ENCODE data around the gene TRPC4AP.
"Not testable (repeated sequence)": the region's sequence is repeated elsewhere in the genome, so short reads cannot be mapped to it uniquely, and the experiment has no call there.

The TRPC4AP gene

GRCh38 chr20:35104685-35105295, 12.2 kb upstream of the TRPC4AP start:
- in situ Hi-C loops (cut with MboI; ENCODE audit: low sequenced_read_pairs) = no loop called here

DNA sequence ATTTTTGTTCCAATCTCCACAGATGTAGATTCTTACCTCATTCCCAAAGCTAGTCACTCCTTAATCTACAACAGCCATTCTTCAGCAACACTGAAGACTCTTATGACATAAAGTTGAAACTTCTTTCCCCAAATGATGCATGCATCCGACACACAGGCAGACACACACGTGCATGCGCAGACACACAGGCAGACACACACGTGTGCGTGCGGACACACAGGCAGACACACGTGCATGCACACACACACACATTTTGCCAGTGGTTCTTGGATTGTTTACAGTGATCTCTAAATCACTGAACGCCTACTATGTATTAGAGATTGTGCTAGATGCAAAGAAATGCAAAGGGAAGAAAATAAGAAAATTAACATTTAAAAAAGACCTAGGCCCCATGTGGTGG, 9.0 kb upstream of the TRPC4AP start:
- in situ Hi-C loops (cut with MboI; ENCODE audit: low sequenced_read_pairs) = no loop called here

DNA sequence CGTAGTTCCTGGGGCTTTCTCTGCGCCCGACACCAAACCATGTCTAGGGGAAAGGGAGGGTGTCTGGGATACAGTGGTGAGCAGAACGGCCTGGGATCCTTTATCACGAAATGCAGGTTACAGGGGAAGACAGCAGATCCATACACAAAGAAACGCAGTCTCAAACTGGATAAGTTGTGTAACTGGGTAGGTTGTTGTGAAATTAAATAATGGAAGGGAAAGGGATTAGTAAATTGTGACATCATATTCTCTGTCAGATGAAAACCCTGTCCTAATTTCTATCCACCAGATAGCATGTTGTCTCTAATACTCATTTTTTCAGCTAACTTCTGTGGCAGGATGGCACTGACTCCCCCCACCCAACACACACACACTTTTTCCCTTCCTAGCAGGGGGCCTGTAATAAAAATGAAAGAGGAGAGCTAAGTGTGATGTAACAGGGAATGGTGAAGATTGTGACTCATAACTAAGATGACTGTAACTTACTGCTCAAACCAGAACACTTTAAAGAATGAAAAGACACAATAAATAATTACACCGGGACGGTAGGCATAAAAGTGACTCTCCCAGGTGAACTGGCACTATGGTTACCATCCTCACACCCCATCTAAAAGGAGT, 769 bp upstream of the TRPC4AP start:
- in situ Hi-C loops (cut with MboI; ENCODE audit: low sequenced_read_pairs) = no loop called here

DNA sequence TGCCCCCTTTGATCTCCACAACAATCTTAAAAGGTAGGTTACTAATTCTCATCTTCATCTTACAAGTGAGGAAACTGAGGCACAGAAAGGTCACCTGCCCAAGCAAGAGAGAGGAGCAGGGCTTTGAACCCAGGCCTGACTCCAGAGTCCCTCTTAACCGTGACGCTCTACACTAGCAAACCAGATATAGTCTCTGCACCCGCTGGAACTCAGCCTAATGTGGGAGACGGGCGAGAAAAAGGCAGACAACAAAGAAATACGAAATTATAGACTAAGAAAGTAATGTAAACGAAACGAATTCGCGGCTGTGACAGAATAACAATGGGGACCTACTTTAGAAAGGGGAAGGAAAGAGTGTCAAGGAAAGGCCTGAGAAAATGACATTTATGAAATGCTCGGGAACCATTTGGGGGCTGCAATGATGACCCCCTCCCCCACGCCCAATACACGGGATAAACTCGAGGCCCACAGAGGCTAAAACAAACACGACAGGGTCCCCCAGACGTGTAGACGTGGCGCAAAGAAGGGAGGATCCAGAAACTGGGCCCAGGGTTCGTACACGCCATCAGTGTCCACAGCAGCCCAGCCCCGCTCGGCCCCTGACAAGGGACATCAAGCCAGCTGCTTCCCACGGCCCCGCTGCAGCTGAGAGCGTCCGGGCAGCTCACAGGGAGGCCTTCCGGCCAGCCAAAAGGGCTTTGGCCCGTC, 637 bp downstream of the TRPC4AP start:
- in situ Hi-C loops (cut with MboI; ENCODE audit: low sequenced_read_pairs) = no loop called here

DNA sequence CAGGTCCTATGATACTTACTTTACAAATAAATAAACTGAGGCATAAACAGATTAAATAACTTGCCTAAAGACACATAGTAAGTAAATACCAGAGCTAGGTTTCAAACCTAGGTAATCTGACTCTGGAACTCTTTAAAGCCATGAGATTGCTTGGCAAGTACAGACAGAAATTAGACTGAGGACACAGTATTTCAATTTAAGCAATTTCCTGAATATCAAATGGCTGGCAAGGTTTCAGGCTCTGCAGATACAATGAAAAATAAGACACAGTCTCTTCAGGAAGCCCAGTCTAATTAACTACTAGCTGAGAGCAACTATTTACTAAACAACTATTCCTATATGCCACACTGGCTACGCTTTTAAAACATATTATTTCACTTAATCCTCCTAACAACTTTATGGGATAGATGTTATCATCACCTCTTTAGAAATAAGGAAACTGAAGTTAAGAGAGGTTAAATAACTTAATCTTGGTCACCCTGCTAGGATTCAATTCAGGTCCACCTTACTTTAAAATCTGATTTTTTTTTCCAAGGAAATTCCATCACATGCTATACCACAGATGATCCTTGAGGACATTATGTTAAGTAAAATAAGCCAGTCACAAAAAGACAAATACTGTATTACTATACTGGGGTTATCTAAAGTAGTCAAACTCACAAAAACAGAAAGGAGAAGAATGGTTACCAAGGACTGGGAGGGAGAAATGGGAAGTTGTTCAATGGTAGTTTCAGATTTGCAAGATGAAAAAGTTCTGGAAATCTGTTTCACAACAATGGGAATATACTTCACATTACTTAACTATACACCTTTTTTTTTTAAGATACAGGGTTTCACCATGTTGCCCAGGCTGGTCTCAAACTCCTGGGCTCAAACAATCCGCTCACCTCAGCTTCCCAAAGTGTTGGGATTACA, 4.1 kb downstream of the TRPC4AP start:
- in situ Hi-C loops (cut with MboI; ENCODE audit: low sequenced_read_pairs) = no loop called here

DNA sequence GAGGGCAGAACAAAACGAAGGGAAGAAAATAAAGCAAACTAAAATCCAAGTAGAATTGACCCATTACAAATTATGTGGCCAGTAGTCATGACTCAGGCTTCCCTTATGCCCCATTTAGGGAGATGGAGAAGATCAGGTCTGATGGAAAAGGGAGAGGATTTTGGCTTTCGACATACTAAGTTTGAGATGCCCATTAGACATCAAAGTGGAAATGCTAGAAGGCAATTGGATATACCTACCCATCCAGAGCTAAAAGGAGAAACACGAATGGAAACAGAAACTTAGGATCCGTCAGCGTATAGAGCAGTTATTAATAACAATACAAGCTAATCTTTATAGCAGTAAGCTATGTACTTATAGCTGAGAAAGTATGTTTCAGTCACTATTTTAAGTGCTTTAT, 4.8 kb downstream of the TRPC4AP start:
- in situ Hi-C loops (cut with MboI; ENCODE audit: low sequenced_read_pairs) = no loop called here

- in situ Hi-C loops (cut with MboI; ENCODE audit: low sequenced_read_pairs) = no loop called here
These were observed 5.3 kb downstream of the TRPC4AP start for GRCh38 chr20:35087355-35087754.

- in situ Hi-C loops (cut with MboI; ENCODE audit: low sequenced_read_pairs) = no loop called here
These were observed 7.0 kb downstream of the TRPC4AP start for GRCh38 chr20:35085477-35086225.

GRCh38 chr20:35084998-35085397, 7.6 kb downstream of the TRPC4AP start:
- in situ Hi-C loops (cut with MboI; ENCODE audit: low sequenced_read_pairs) = no loop called here

- in situ Hi-C loops (cut with MboI; ENCODE audit: low sequenced_read_pairs) = not testable (repeated sequence)
These were observed 12.3 kb downstream of the TRPC4AP start for GRCh38 chr20:35080348-35080642.

GRCh38 chr20:35079472-35080347, 12.9 kb downstream of the TRPC4AP start:
- in situ Hi-C loops (cut with MboI; ENCODE audit: low sequenced_read_pairs) = no loop called here

DNA sequence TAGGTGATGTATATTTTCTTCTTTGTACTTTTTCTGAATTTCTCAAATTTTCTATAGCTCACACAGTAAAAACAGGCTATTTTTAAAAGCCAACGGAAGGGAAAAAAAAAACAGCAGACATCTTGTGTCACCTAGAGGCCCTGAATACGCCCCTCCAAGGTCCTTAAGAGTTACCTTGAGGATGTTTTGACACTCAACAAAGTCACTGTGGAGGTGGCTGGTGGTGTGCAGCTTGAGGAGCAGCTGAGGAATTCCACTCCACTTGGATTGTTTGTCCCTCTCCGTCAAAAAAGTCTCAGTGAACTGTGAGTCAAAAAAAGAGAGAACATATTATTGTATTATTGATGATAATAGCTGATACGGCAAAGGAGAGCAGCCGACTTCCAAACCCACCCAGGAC, 14.7 kb downstream of the TRPC4AP start:
- in situ Hi-C loops (cut with MboI; ENCODE audit: low sequenced_read_pairs) = no loop called here

DNA sequence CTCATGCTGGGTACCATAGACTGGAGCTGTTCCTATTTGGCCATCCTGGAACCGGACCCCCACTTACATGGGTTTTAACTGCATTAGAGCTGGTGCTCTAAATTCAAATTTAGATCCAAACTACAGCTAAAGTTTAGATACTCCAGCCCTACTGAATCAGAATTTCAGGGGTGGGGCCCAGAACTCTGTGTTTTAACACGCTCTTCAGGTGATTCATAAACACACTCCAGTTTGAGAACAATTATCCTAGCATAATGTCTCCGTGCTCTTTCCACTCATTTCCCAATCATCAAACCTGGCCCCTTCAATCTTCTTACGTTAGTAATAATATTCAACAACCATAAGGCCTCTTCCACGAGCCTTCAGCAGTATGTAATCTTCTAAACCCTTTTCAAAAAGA, 15.3 kb downstream of the TRPC4AP start:
- in situ Hi-C loops (cut with MboI; ENCODE audit: low sequenced_read_pairs) = no loop called here

DNA sequence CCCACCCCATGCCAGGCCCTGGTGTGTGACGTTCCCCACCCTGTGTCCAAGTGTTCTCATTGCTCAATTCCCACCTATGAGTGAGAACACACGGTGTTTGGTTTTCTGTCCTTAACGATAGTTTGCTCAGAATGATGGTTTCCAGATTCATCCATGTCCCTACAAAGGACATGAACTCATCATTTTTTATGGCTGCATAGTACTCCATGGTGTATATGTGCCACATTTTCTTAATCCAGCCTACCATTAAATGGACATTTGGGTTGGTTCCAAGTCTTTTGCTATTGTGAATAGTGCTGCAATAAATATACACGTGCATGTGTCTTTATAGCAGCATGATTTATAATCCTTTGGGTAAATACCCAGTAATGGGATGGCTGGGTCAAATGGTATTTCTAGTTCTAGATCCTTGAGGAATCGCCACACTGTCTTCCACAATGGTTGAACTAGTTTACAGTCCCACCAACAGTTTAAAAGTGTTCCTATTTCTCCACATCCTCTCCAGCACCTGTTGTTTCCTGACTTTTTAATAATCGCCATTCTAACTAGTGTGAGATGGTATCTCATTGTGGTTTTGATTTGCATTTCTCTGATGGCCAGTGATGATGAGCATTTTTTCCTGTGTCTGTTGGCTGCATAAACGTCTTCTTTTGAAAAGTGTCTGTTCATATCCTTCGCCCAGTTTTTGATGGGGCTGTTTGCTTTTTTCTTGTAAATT, 21.0 kb downstream of the TRPC4AP start:
- in situ Hi-C loops (cut with MboI; ENCODE audit: low sequenced_read_pairs) = not testable (repeated sequence)

DNA sequence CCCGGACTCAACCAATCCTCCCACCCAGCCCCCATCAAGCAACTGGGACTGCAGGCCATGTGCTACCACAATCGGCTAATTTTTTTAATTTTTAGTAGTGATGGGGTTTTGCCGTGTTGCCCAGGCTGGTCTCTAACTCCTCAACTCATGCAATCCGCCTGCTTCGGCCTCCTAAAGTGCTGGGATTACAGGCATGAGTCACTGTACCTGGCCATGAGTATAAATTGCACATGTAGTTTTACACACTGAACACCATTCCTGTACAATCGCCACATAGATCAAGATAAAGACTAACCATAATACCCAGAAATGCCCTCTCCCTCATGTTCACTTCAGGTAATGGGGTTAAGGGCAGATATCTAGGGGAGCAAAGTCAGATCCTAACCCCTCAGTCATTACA, 26.4 kb downstream of the TRPC4AP start:
- in situ Hi-C loops (cut with MboI; ENCODE audit: low sequenced_read_pairs) = no loop called here

GRCh38 chr20:35065181-35065580, 27.4 kb downstream of the TRPC4AP start:
- in situ Hi-C loops (cut with MboI; ENCODE audit: low sequenced_read_pairs) = no loop called here

DNA sequence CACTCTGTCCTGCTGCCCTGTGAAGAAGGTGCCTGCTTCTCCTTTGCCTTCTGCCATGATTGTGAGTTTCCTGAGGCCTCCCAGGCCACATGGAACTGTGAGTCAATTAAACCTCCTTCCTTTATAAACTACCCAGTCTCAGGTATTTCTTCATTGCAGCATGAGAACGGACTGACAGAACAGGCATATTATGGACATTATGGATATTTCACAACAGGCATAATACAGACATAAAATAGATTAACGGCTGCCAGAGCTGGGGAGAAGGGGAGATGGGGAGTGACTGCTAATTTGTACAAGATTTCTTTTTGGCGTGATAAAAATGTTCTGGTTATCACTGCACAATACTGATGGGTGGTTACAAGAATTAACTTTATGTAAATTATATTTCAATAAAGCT, 29.4 kb downstream of the TRPC4AP start:
- in situ Hi-C loops (cut with MboI; ENCODE audit: low sequenced_read_pairs) = no loop called here

- in situ Hi-C loops (cut with MboI; ENCODE audit: low sequenced_read_pairs) = no loop called here
These were observed 30.1 kb downstream of the TRPC4AP start for GRCh38 chr20:35062478-35062877.

- in situ Hi-C loops (cut with MboI; ENCODE audit: low sequenced_read_pairs) = no loop called here
These were observed 32.4 kb downstream of the TRPC4AP start for GRCh38 chr20:35060168-35060567.
